Activated T-cell treated with anti-CD3 and anti-CD28 coated beads for 48 hours (primary cell): ENCODE results near the gene B4GALT5.

Source experiments
- DNase-seq: peaks from one replicate; pipeline ENCODE4 v3.0.0-alpha.2; 2020; ENCODE audit warnings: low read depth

B4GALT5 gene

GRCh38 chr20:49583669-49584417 lies 129.8 kb downstream of the B4GALT5 start:
- DNase-seq, result no peak

GRCh38 chr20:49583343-49583668 lies 130.4 kb downstream of the B4GALT5 start:
- no peak for DNase-seq
